ENCODE data around the gene NOXA1. TPM values are rescaled to one million over a fixed set of nuclear protein-coding genes. Genes with fewer than 3 reads are reported as not detected.

The NOXA1 gene
- total RNA-seq, 5 donors from 2014 or later (not counting 1 experiment from before 2014, with no cell fraction given) = 6.4 to 11.7 (median 8.1) TPM

GRCh38 chr9:137439158-137439714 lies 16.0 kb downstream of the NOXA1 start:
- Histone ChIP-seq H3K4me1 (ENCODE audit: control insufficient read depth in 1 of 2, extremely low read depth in 1 of 2, insufficient read depth in 2 of 2, low read length in 2 of 2) (peaks cover 0 to 8% of the 10 kb centered on the region in 2 experiments), H3K36me3 (ENCODE audit: control insufficient read depth in 2 of 2, extremely low read depth in 1 of 2, insufficient read depth in 1 of 2, low read length in 1 of 2) (no peaks in the 10 kb centered on the region), H3K27me3 (replicated peaks in 1 of 2; ENCODE audit: control insufficient read depth in 2 of 2, extremely low read depth in 1 of 2, insufficient read depth in 2 of 2, low read length in 1 of 2) (peaks cover 0 to 52% of the 10 kb centered on the region in 2 experiments), H3K4me3 (ENCODE audit: control insufficient read depth in 1 of 2, extremely low read depth in 1 of 2, low read length in 1 of 2) (no peak overlapping the region), H3K27ac (ENCODE audit: low read length) (no peak overlapping the region), H3K9me3 (no peaks in the 10 kb centered on the region)
- no peak for ATAC-seq (replicated peaks in 1 of 4)
- Mint-ChIP-seq H3K27ac (no peak overlapping the region), H3K4me1 (peaks cover 3 to 6% (median 3%) of the 10 kb centered on the region in 3 donors), H3K9me3 (no peaks in the 10 kb centered on the region), H3K4me3 (peak overlapping the region in 1 of 3 donors; percentile 58), H3K36me3 (no peaks in the 10 kb centered on the region), H3K27me3 (peaks cover 5 to 16% of the 10 kb centered on the region in 2 donors)
- 80% methylated on average over 14 of the region's 18 CpGs for WGBS (ENCODE audit: insufficient coverage)
- ChIA-PET CTCF (no interaction called here), POLR2A (no interaction called here)
- DNase-seq = no peak

GRCh38 chr9:137441289-137441934 lies 18.2 kb downstream of the NOXA1 start, which contains the start of gene ENTPD8:
Gene ENTPD8 (minus strand): TSS chr9:137441357. CDS start chr9:137438285, 3,072 bp downstream.
- Mint-ChIP-seq H3K4me1 (peaks cover 15 to 20% (median 16%) of the 10 kb centered on the region in 3 donors), H3K27ac (no peak within 1 kb of the TSS), H3K36me3 (no peaks in the 10 kb centered on the region), H3K4me3 (peak within 1 kb of the TSS; percentile 39 to 82 (median 57)), H3K27me3 (peaks cover 5 to 16% of the 10 kb centered on the region in 2 donors), H3K9me3 (no peaks in the 10 kb centered on the region)
- peak in 1 of 35 experiments; percentile 1 for DNase-seq
- ATAC-seq (replicated peaks in 1 of 4) = peak in 2 of 4 experiments; percentile 20 to 21
- H3K4me3 ChIP-seq (ENCODE audit: control insufficient read depth in 1 of 2, extremely low read depth in 1 of 2, low read length in 1 of 2) = peak within 1 kb of the TSS in 1 of 2 donors; percentile 1
- 2% methylated on average over 35 of the region's 62 CpGs for WGBS (ENCODE audit: insufficient coverage)
- CTCF ChIA-PET = interaction anchor here in 1 of 2 donors (0.6 kb wide), 1 partner anchor 487 kb away, joined by 8 read pairs; no protein-coding TSS in a partner anchor
- peaks cover 0 to 23% of the 10 kb centered on the region in 2 experiments for H3K4me1 ChIP-seq (ENCODE audit: control insufficient read depth in 1 of 2, extremely low read depth in 1 of 2, insufficient read depth in 2 of 2, low read length in 2 of 2)
- POLR2A ChIA-PET = no interaction called here
- H3K27me3 ChIP-seq (replicated peaks in 1 of 2; ENCODE audit: control insufficient read depth in 2 of 2, extremely low read depth in 1 of 2, insufficient read depth in 2 of 2, low read length in 1 of 2) = peaks cover 0 to 56% of the 10 kb centered on the region in 2 experiments
- no peak within 1 kb of the TSS for H3K27ac ChIP-seq (ENCODE audit: low read length)
- H3K36me3 ChIP-seq (ENCODE audit: control insufficient read depth in 2 of 2, extremely low read depth in 1 of 2, insufficient read depth in 1 of 2, low read length in 1 of 2) = no peaks in the 10 kb centered on the region
- no peaks in the 10 kb centered on the region for H3K9me3 ChIP-seq

GRCh38 chr9:137441935-137442321 lies 18.7 kb downstream of the NOXA1 start:
- ChIA-PET CTCF (interaction anchor here in 1 of 2 donors (0.6 to 0.7 kb wide), 2 partner anchors 104 to 488 kb away, joined by 5 to 8 read pairs; no protein-coding TSS in a partner anchor), POLR2A (no interaction called here)
- Mint-ChIP-seq H3K4me3 (peak overlapping the region; percentile 39 to 82 (median 57)), H3K4me1 (peaks cover 15 to 21% (median 19%) of the 10 kb centered on the region in 3 donors), H3K36me3 (no peaks in the 10 kb centered on the region), H3K27me3 (peaks cover 5 to 16% of the 10 kb centered on the region in 2 donors), H3K9me3 (no peaks in the 10 kb centered on the region), H3K27ac (no peak overlapping the region)
- no peaks in the 10 kb centered on the region for H3K36me3 ChIP-seq (ENCODE audit: control insufficient read depth in 2 of 2, extremely low read depth in 1 of 2, insufficient read depth in 1 of 2, low read length in 1 of 2)
- DNase-seq (no peak), ATAC-seq (replicated peaks in 1 of 4) (no peak)
- H3K4me3 ChIP-seq (ENCODE audit: control insufficient read depth in 1 of 2, extremely low read depth in 1 of 2, low read length in 1 of 2) = no peak overlapping the region
- H3K4me1 ChIP-seq (ENCODE audit: control insufficient read depth in 1 of 2, extremely low read depth in 1 of 2, insufficient read depth in 2 of 2, low read length in 2 of 2) = peaks cover 0 to 23% of the 10 kb centered on the region in 2 experiments
- H3K27ac ChIP-seq (ENCODE audit: low read length) = no peak overlapping the region
- H3K27me3 ChIP-seq (replicated peaks in 1 of 2; ENCODE audit: control insufficient read depth in 2 of 2, extremely low read depth in 1 of 2, insufficient read depth in 2 of 2, low read length in 1 of 2) = peaks cover 0 to 51% of the 10 kb centered on the region in 2 experiments
- H3K9me3 ChIP-seq = no peaks in the 10 kb centered on the region
- WGBS (ENCODE audit: insufficient coverage) = no CpG with 5 or more reads among the region's 7 CpGs

GRCh38 chr9:137444106-137444790 lies 21.1 kb downstream of the NOXA1 start:
- H3K27ac Mint-ChIP-seq = no peak overlapping the region
- Histone ChIP-seq H3K4me1 (ENCODE audit: control insufficient read depth in 1 of 2, extremely low read depth in 1 of 2, insufficient read depth in 2 of 2, low read length in 2 of 2) (peaks cover 0 to 33% of the 10 kb centered on the region in 2 experiments), H3K9me3 (no peaks in the 10 kb centered on the region), H3K27ac (ENCODE audit: low read length) (no peak overlapping the region), H3K27me3 (replicated peaks in 1 of 2; ENCODE audit: control insufficient read depth in 2 of 2, extremely low read depth in 1 of 2, insufficient read depth in 2 of 2, low read length in 1 of 2) (peaks cover 0 to 36% of the 10 kb centered on the region in 2 experiments), H3K36me3 (ENCODE audit: control insufficient read depth in 2 of 2, extremely low read depth in 1 of 2, insufficient read depth in 1 of 2, low read length in 1 of 2) (no peaks in the 10 kb centered on the region), H3K4me3 (ENCODE audit: control insufficient read depth in 1 of 2, extremely low read depth in 1 of 2, low read length in 1 of 2) (no peak overlapping the region)
- no peak for ATAC-seq (replicated peaks in 1 of 4)
- no peaks in the 10 kb centered on the region for H3K36me3 Mint-ChIP-seq
- peaks cover 5 to 13% of the 10 kb centered on the region in 2 donors for H3K27me3 Mint-ChIP-seq
- H3K4me1 Mint-ChIP-seq = peaks cover 17 to 25% (median 24%) of the 10 kb centered on the region in 3 donors
- ChIA-PET POLR2A (no interaction called here), CTCF (interaction anchor here in 1 of 2 donors (0.9 kb wide), 1 partner anchor 21 kb away, joined by 3 read pairs; the partner anchor contains the start of genes EXD3 and NOXA1)
- DNase-seq = no peak
- H3K9me3 Mint-ChIP-seq = no peaks in the 10 kb centered on the region
- 88% methylated on average over 11 of the region's 14 CpGs for WGBS (ENCODE audit: insufficient coverage)
- peak overlapping the region in 1 of 3 donors; percentile 13 for H3K4me3 Mint-ChIP-seq

- POLR2A ChIA-PET = no interaction called here
- Mint-ChIP-seq H3K4me1 (peaks cover 19 to 31% (median 29%) of the 10 kb centered on the region in 3 donors), H3K9me3 (no peaks in the 10 kb centered on the region), H3K4me3 (no peak overlapping the region), H3K36me3 (no peaks in the 10 kb centered on the region), H3K27ac (peak overlapping the region in 1 of 2 donors; percentile 79), H3K27me3 (peaks cover 5 to 9% of the 10 kb centered on the region in 2 donors)
- peak; percentile 47 to 81 (median 75) for ATAC-seq (replicated peaks in 1 of 4)
- CTCF ChIA-PET = no interaction called here
- Histone ChIP-seq H3K27ac (ENCODE audit: low read length) (no peak overlapping the region), H3K36me3 (ENCODE audit: control insufficient read depth in 2 of 2, extremely low read depth in 1 of 2, insufficient read depth in 1 of 2, low read length in 1 of 2) (no peaks in the 10 kb centered on the region), H3K4me3 (ENCODE audit: control insufficient read depth in 1 of 2, extremely low read depth in 1 of 2, low read length in 1 of 2) (no peak overlapping the region), H3K4me1 (ENCODE audit: control insufficient read depth in 1 of 2, extremely low read depth in 1 of 2, insufficient read depth in 2 of 2, low read length in 2 of 2) (peaks cover 3 to 44% of the 10 kb centered on the region in 2 experiments), H3K9me3 (no peaks in the 10 kb centered on the region), H3K27me3 (replicated peaks in 1 of 2; ENCODE audit: control insufficient read depth in 2 of 2, extremely low read depth in 1 of 2, insufficient read depth in 2 of 2, low read length in 1 of 2) (peaks cover 0 to 29% of the 10 kb centered on the region in 2 experiments)
- WGBS (ENCODE audit: insufficient coverage) = 52% methylated on average over 7 of the region's 14 CpGs
- peak; percentile 54 to 90 (median 76) for DNase-seq
These were observed 22.1 kb downstream of the NOXA1 start for GRCh38 chr9:137445275-137445807.

GRCh38 chr9:137445930-137446431 lies 22.8 kb downstream of the NOXA1 start:
- DNase-seq (no peak), ATAC-seq (replicated peaks in 1 of 4) (no peak)
- Histone ChIP-seq H3K9me3 (no peaks in the 10 kb centered on the region), H3K4me3 (ENCODE audit: control insufficient read depth in 1 of 2, extremely low read depth in 1 of 2, low read length in 1 of 2) (no peak overlapping the region), H3K27me3 (replicated peaks in 1 of 2; ENCODE audit: control insufficient read depth in 2 of 2, extremely low read depth in 1 of 2, insufficient read depth in 2 of 2, low read length in 1 of 2) (peaks cover 0 to 29% of the 10 kb centered on the region in 2 experiments), H3K36me3 (ENCODE audit: control insufficient read depth in 2 of 2, extremely low read depth in 1 of 2, insufficient read depth in 1 of 2, low read length in 1 of 2) (no peaks in the 10 kb centered on the region), H3K27ac (ENCODE audit: low read length) (no peak overlapping the region), H3K4me1 (ENCODE audit: control insufficient read depth in 1 of 2, extremely low read depth in 1 of 2, insufficient read depth in 2 of 2, low read length in 2 of 2) (peaks cover 5 to 50% of the 10 kb centered on the region in 2 experiments)
- Mint-ChIP-seq H3K27ac (no peak overlapping the region), H3K4me1 (peaks cover 19 to 35% (median 33%) of the 10 kb centered on the region in 3 donors), H3K27me3 (peaks cover 5 to 9% of the 10 kb centered on the region in 2 donors), H3K36me3 (no peaks in the 10 kb centered on the region), H3K4me3 (no peak overlapping the region), H3K9me3 (no peaks in the 10 kb centered on the region)
- ChIA-PET POLR2A (no interaction called here), CTCF (interaction anchor here in 1 of 2 donors (0.6 kb wide), 1 partner anchor 131 kb away, joined by 3 read pairs; no protein-coding TSS in a partner anchor)
- WGBS (ENCODE audit: insufficient coverage) = 75% methylated on average over 10 of the region's 19 CpGs
